GM12892 (cell line): ENCODE results near the gene FNDC5.

Experiments
- DNase-seq: peaks from one replicate; pipeline ENCODE4 v3.0.0; 2011; ENCODE audit not compliant: insufficient read length
- FAIRE-seq: peaks from 2 replicates; lab custom pipeline; 2011; peaks lifted over from hg19 to GRCh38; lab: Jason Lieb, UNC
- POLR2A ChIP-seq: IDR thresholded peaks from 2 replicates; pipeline ENCODE4 v1.6.1; 2011; ENCODE audit warnings: low read depth, low read length, control low read depth
- POLR2AphosphoS5 ChIP-seq: IDR thresholded peaks from 2 replicates; pipeline ENCODE4 v1.6.1; 2011; ENCODE audit warnings: low read depth, low read length, control low read depth
- TAF1 ChIP-seq: IDR thresholded peaks from 2 replicates; pipeline ENCODE4 v1.6.1; 2011; ENCODE audit warnings: low read depth, mild to moderate bottlenecking, control low read depth, low read length, borderline replicate concordance

The FNDC5 gene

GRCh38 chr1:32858791-32859190 is 11.9 kb downstream of the FNDC5 start:
- TF ChIP-seq POLR2A (no peak), POLR2AphosphoS5 (no peak), TAF1 (no peak)
- no peak for FAIRE-seq
- no peak for DNase-seq

- DNase-seq (no peak), FAIRE-seq (no peak)
- no peak for TF ChIP-seq POLR2A
- no peak for TF ChIP-seq POLR2AphosphoS5
- no peak for TF ChIP-seq TAF1
Measured at GRCh38 chr1:32858136-32858535, 12.6 kb downstream of the FNDC5 start.

- no peak for DNase-seq
- FAIRE-seq: no peak
- no peak for TF ChIP-seq POLR2A
- TF ChIP-seq POLR2AphosphoS5: no peak
- no peak for TF ChIP-seq TAF1
Measured at GRCh38 chr1:32855861-32856617, 14.7 kb downstream of the FNDC5 start.

GRCh38 chr1:32848354-32849063 is 22.2 kb downstream of the FNDC5 start:
- DNase-seq: no peak
- TF ChIP-seq POLR2AphosphoS5: no peak
- TF ChIP-seq POLR2A: no peak
- TF ChIP-seq TAF1: no peak
- no peak for FAIRE-seq

- FAIRE-seq: no peak
- DNase-seq: no peak
- no peak for TF ChIP-seq TAF1
- TF ChIP-seq POLR2A: no peak
- TF ChIP-seq POLR2AphosphoS5: no peak
Measured at GRCh38 chr1:32831878-32832277, 38.8 kb downstream of the FNDC5 start.

GRCh38 chr1:32830092-32830852 is 40.4 kb downstream of the FNDC5 start:
- TF ChIP-seq POLR2AphosphoS5 (no peak), TAF1 (no peak), POLR2A (no peak)
- DNase-seq: no peak
- FAIRE-seq: no peak

- DNase-seq: no peak
- no peak for FAIRE-seq
- no peak for TF ChIP-seq POLR2AphosphoS5
- TF ChIP-seq POLR2A: no peak
- no peak for TF ChIP-seq TAF1
Measured at GRCh38 chr1:32828341-32828740, 42.4 kb downstream of the FNDC5 start.

GRCh38 chr1:32825181-32825580 is 45.5 kb downstream of the FNDC5 start:
- no peak for DNase-seq
- TF ChIP-seq POLR2A (no peak), TAF1 (no peak), POLR2AphosphoS5 (no peak)
- no peak for FAIRE-seq

- DNase-seq (peak; percentile 49), FAIRE-seq (peak; percentile 92)
- TF ChIP-seq TAF1: peak; percentile 77; the same call in 1 of the 2 replicates
- peak; percentile 91 for TF ChIP-seq POLR2A
- TF ChIP-seq POLR2AphosphoS5: peak; percentile 85
Measured at GRCh38 chr1:32818804-32819541, 51.7 kb downstream of the FNDC5 start.

GRCh38 chr1:32817815-32818786 is 52.6 kb downstream of the FNDC5 start:
- DNase-seq: peak; percentile 25
- no peak for FAIRE-seq
- peak; percentile 24; the same call in 1 of the 2 replicates for TF ChIP-seq TAF1
- peak; percentile 49 for TF ChIP-seq POLR2A
- TF ChIP-seq POLR2AphosphoS5: peak; percentile 32
